ENCODE results near the gene UFL1. TPM values are rescaled to one million over a fixed set of nuclear protein-coding genes. Genes with fewer than 3 reads are reported as not detected.

The UFL1 gene
- total RNA-seq, 4 donors from 2014 or later = 14.4 to 29.4 (median 24.0) TPM

GRCh38 chr6:96570053-96570452 lies 48.4 kb downstream of the UFL1 start:
- Histone ChIP-seq H3K27ac (no peak overlapping the region), H3K4me3 (no peak overlapping the region), H3K4me1 (no peaks in the 10 kb centered on the region), H3K36me3 (no peaks in the 10 kb centered on the region), H3K9me3 (peaks cover 0 to 15% (median 9%) of the 10 kb centered on the region in 3 donors), H3K27me3 (no peaks in the 10 kb centered on the region)
- DNase-seq = no peak
- intact Hi-C loops (cut with DNase I) = no loop called here
- WGBS, 2 donors = 66 to 67% methylated on average over 2 of the region's 2 CpGs
- TF ChIP-seq CTCF (IDR thresholded peaks at IDR 0.05) = no peak
- TF ChIP-seq POLR2A (IDR thresholded peaks at IDR 0.05) = no peak

GRCh38 chr6:96571551-96571950 lies 49.9 kb downstream of the UFL1 start:
- intact Hi-C loops (cut with DNase I) = no loop called here
- TF ChIP-seq POLR2A (IDR thresholded peaks at IDR 0.05) = no peak
- TF ChIP-seq CTCF (IDR thresholded peaks at IDR 0.05) = no peak
- no peak for DNase-seq
- Histone ChIP-seq H3K9me3 (peaks cover 0 to 15% (median 9%) of the 10 kb centered on the region in 3 donors), H3K27me3 (no peaks in the 10 kb centered on the region), H3K27ac (no peak overlapping the region), H3K4me3 (no peak overlapping the region), H3K4me1 (no peaks in the 10 kb centered on the region), H3K36me3 (no peaks in the 10 kb centered on the region)

- Histone ChIP-seq H3K36me3 (no peaks in the 10 kb centered on the region), H3K4me3 (no peak overlapping the region), H3K4me1 (no peaks in the 10 kb centered on the region), H3K9me3 (peaks cover 0 to 10% (median 9%) of the 10 kb centered on the region in 3 donors), H3K27ac (no peak overlapping the region), H3K27me3 (no peaks in the 10 kb centered on the region)
- no peak for TF ChIP-seq POLR2A (IDR thresholded peaks at IDR 0.05)
- TF ChIP-seq CTCF (IDR thresholded peaks at IDR 0.05) = no peak
- DNase-seq = no peak
- intact Hi-C loops (cut with DNase I) = no loop called here
- WGBS, 2 donors = 69 to 71% methylated on average over 3 of the region's 3 CpGs
These were observed 53.8 kb downstream of the UFL1 start for GRCh38 chr6:96575359-96575758.

GRCh38 chr6:96576221-96576620 lies 54.6 kb downstream of the UFL1 start:
- DNase-seq = no peak
- Histone ChIP-seq H3K4me1 (no peaks in the 10 kb centered on the region), H3K27me3 (no peaks in the 10 kb centered on the region), H3K36me3 (no peaks in the 10 kb centered on the region), H3K4me3 (no peak overlapping the region), H3K27ac (no peak overlapping the region), H3K9me3 (peaks cover 0 to 4% (median 1%) of the 10 kb centered on the region in 3 donors)
- TF ChIP-seq POLR2A (IDR thresholded peaks at IDR 0.05) = no peak
- no peak for TF ChIP-seq CTCF (IDR thresholded peaks at IDR 0.05)
- intact Hi-C loops (cut with DNase I) = no loop called here
- 53 to 60% methylated on average over 4 of the region's 4 CpGs for WGBS, 2 donors

- Histone ChIP-seq H3K9me3 (no peaks in the 10 kb centered on the region), H3K27ac (peak overlapping the region in 1 of 4 donors; percentile 27), H3K27me3 (no peaks in the 10 kb centered on the region), H3K4me1 (no peaks in the 10 kb centered on the region), H3K36me3 (no peaks in the 10 kb centered on the region), H3K4me3 (no peak overlapping the region)
- intact Hi-C loops (cut with DNase I) = no loop called here
- 65 to 92% methylated on average over 2 of the region's 2 CpGs for WGBS, 2 donors
- TF ChIP-seq CTCF (IDR thresholded peaks at IDR 0.05) (no peak), POLR2A (IDR thresholded peaks at IDR 0.05) (no peak)
- DNase-seq = no peak
These were observed 60.4 kb downstream of the UFL1 start for GRCh38 chr6:96582021-96582420.

All from esophagus squamous epithelium (tissue), 5 donors.